B cell (primary cell): ENCODE measurements around the gene SWAP70.
"Not testable (repeated sequence)": the region's sequence is repeated elsewhere in the genome, so short reads cannot be mapped to it uniquely, and the experiment has no call there.

Source experiments
- CTCF ChIP-seq: fragments of 200-600 bp; IDR thresholded peaks from one replicate; pipeline ENCODE4 v1.8.0; 2022; ENCODE audit warnings: antibody characterized with exemption, mild to moderate bottlenecking
- EZH2 ChIP-seq: IDR thresholded peaks from 2 replicates; pipeline ENCODE4 v1.6.1; 2012; ENCODE audit warnings: borderline replicate concordance, low read depth, mild to moderate bottlenecking, moderate library complexity, low read length; ENCODE audit not compliant: insufficient read depth, poor library complexity, severe bottlenecking

GRCh38 chr11:9743512-9743911, 79.6 kb downstream of the SWAP70 start:
- TF ChIP-seq EZH2, CTCF: not testable (repeated sequence)
